ENCODE results near the gene RHBDL1. TPM values are rescaled to one million over a fixed set of nuclear protein-coding genes. Genes with fewer than 3 reads are reported as not detected.

RHBDL1 gene
- total RNA-seq, 1 experiment from 2014 or later = 1.7 TPM

DNA sequence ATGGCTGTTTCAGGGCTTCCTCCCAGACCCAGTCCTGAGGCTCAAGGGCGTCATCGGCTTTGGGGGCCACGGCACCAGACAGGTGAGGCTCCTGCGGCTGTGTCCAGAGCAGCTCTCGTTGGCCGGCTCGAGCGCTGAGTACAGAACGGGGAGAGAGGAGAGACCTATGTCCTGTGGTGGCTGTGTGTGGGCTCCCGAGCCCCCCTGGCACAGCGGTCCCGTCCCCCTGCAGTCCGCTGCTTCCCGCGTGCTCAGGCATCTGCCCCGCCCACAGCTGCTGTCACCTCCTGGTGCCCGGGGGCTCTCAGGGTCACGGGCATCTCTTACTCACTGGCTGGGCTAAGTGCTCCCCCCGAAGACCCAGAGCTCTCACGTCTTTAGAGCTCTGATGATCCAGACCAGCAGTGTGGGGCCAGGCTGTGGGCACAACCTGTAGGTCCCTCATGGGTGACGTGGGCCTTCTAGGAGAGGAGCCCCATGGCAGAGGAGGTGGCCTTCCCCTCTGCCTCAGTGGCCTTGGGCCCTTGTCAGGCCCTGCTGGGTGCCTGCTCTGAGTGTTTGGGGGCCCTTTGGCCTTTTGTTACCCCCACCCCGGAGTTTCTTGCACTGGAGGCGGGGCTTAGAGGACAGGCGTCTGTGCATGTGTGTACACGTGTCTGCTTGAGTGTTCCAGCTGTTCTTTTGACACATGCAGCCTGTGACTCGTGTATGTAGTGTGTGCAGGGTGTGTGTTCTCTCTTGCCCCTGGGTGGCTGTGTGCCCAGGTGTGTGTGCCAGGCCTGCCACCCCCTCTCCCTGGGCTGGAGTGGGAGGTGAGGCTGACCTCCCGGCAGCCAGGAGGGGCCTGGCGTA, 22.8 kb upstream of the RHBDL1 start:
- H3K79me2 ChIP-seq (ENCODE audit: low read length) = no peaks in the 10 kb centered on the region
- no peak overlapping the region for H2AFZ ChIP-seq (ENCODE audit: low read length)
- H3K27ac ChIP-seq (ENCODE audit: low read length) = no peak overlapping the region
- no peak overlapping the region for H3K9ac ChIP-seq (ENCODE audit: low read length)
- H3K36me3 ChIP-seq (ENCODE audit: low read depth, low read length) = no peaks in the 10 kb centered on the region
- H3K9me2 ChIP-seq (replicated peaks; ENCODE audit: low read length) = no peaks in the 10 kb centered on the region
- TF ChIP-seq EZH2phosphoT487 (IDR thresholded peaks at IDR 0.05; ENCODE audit: borderline replicate concordance, low read length) (no peak), EZH2 (IDR thresholded peaks at IDR 0.05; ENCODE audit: low read length, unreplicated experiment) (no peak)
- TF ChIP-seq, protein P1, sequence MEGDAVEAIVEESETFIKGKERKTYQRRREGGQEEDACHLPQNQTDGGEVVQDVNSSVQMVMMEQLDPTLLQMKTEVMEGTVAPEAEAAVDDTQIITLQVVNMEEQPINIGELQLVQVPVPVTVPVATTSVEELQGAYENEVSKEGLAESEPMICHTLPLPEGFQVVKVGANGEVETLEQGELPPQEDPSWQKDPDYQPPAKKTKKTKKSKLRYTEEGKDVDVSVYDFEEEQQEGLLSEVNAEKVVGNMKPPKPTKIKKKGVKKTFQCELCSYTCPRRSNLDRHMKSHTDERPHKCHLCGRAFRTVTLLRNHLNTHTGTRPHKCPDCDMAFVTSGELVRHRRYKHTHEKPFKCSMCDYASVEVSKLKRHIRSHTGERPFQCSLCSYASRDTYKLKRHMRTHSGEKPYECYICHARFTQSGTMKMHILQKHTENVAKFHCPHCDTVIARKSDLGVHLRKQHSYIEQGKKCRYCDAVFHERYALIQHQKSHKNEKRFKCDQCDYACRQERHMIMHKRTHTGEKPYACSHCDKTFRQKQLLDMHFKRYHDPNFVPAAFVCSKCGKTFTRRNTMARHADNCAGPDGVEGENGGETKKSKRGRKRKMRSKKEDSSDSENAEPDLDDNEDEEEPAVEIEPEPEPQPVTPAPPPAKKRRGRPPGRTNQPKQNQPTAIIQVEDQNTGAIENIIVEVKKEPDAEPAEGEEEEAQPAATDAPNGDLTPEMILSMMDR (conservative IDR thresholded peaks at IDR 0.05; ENCODE audit: low read depth, low read length) = no peak
- H3K27me3 ChIP-seq (ENCODE audit: low read length) = no peaks in the 10 kb centered on the region
- H3F3A ChIP-seq (ENCODE audit: low read length, unreplicated experiment) = no peaks in the 10 kb centered on the region
- H3K9me3 ChIP-seq (ENCODE audit: low read length) = no peaks in the 10 kb centered on the region
- H3K4me1 ChIP-seq (ENCODE audit: insufficient read depth, low read length) = peaks cover 11% of the 10 kb centered on the region
- intact Hi-C loops (cut with micrococcal nuclease) = no loop called here
- no peak for ATAC-seq
- no peak overlapping the region for H3K4me2 ChIP-seq (ENCODE audit: low read length)
- no peak overlapping the region for H3K4me3 ChIP-seq (ENCODE audit: low read length)
- no peaks in the 10 kb centered on the region for H4K20me1 ChIP-seq (ENCODE audit: low read length)
- no TSS peak for BruUV-seq (replicated peaks)
- DNase-seq = no peak
- ChIA-PET POLR2A (ENCODE audit: unreplicated experiment) (no interaction called here), CTCF (no interaction called here)

GRCh38 chr16:654034-654433, 21.4 kb upstream of the RHBDL1 start:
- Histone ChIP-seq H3K9me2 (replicated peaks; ENCODE audit: low read length) (no peaks in the 10 kb centered on the region), H3K4me2 (ENCODE audit: low read length) (no peak overlapping the region), H3K4me1 (ENCODE audit: insufficient read depth, low read length) (peaks cover 5% of the 10 kb centered on the region; the same call in 1 of the 2 replicates), H3K4me3 (ENCODE audit: low read length) (no peak overlapping the region), H3K9ac (ENCODE audit: low read length) (no peak overlapping the region), H3K27me3 (ENCODE audit: low read length) (no peaks in the 10 kb centered on the region), H3K36me3 (ENCODE audit: low read depth, low read length) (no peaks in the 10 kb centered on the region), H4K20me1 (ENCODE audit: low read length) (no peaks in the 10 kb centered on the region), H3K79me2 (ENCODE audit: low read length) (no peaks in the 10 kb centered on the region), H3F3A (ENCODE audit: low read length, unreplicated experiment) (no peaks in the 10 kb centered on the region), H2AFZ (ENCODE audit: low read length) (no peak overlapping the region), H3K27ac (ENCODE audit: low read length) (no peak overlapping the region), H3K9me3 (ENCODE audit: low read length) (no peaks in the 10 kb centered on the region)
- DNase-seq (no peak), ATAC-seq (no peak)
- ChIA-PET CTCF (no interaction called here), POLR2A (ENCODE audit: unreplicated experiment) (no interaction called here)
- TF ChIP-seq EZH2phosphoT487 (IDR thresholded peaks at IDR 0.05; ENCODE audit: borderline replicate concordance, low read length) (no peak), EZH2 (IDR thresholded peaks at IDR 0.05; ENCODE audit: low read length, unreplicated experiment) (no peak)
- TF ChIP-seq, protein P1 (conservative IDR thresholded peaks at IDR 0.05; ENCODE audit: low read depth, low read length) = no peak
- no TSS peak for BruUV-seq (replicated peaks)
- intact Hi-C loops (cut with micrococcal nuclease) = no loop called here

DNA sequence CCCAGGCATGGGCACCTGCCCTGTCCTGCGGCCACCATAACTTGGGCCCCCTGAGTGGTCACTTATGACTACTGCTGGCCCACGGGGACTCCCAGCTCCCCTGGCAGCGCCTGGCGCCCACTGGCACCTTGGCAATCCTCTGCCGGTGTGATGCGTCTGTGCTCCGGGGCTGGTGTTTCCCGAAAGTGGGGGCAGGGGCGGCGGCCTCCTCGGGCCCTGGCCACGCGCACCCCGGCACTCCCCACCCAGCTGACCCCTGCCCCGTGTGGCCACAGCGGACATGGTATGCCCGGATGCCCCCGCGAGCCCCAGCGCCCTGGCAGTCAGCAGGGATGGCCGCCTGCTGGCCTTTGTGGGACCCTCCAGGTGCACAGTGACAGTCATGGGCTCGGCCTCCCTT, 18.0 kb upstream of the RHBDL1 start:
- no peaks in the 10 kb centered on the region for H3K9me3 ChIP-seq (ENCODE audit: low read length)
- ATAC-seq (no peak), DNase-seq (no peak)
- H3K27ac ChIP-seq (ENCODE audit: low read length) = no peak overlapping the region
- H4K20me1 ChIP-seq (ENCODE audit: low read length) = no peaks in the 10 kb centered on the region
- no peak overlapping the region for H3K4me3 ChIP-seq (ENCODE audit: low read length)
- H3F3A ChIP-seq (ENCODE audit: low read length, unreplicated experiment) = no peaks in the 10 kb centered on the region
- no peaks in the 10 kb centered on the region for H3K36me3 ChIP-seq (ENCODE audit: low read depth, low read length)
- TF ChIP-seq, protein P1 (conservative IDR thresholded peaks at IDR 0.05; ENCODE audit: low read depth, low read length) = no peak
- TF ChIP-seq EZH2phosphoT487 (IDR thresholded peaks at IDR 0.05; ENCODE audit: borderline replicate concordance, low read length) (no peak), EZH2 (IDR thresholded peaks at IDR 0.05; ENCODE audit: low read length, unreplicated experiment) (no peak)
- H3K9ac ChIP-seq (ENCODE audit: low read length) = no peak overlapping the region
- intact Hi-C loops (cut with micrococcal nuclease) = no loop called here
- H2AFZ ChIP-seq (ENCODE audit: low read length) = no peak overlapping the region
- H3K4me1 ChIP-seq (ENCODE audit: insufficient read depth, low read length) = peaks cover 5% of the 10 kb centered on the region
- POLR2A ChIA-PET (ENCODE audit: unreplicated experiment) = no interaction called here
- CTCF ChIA-PET = no interaction called here
- no peak overlapping the region for H3K4me2 ChIP-seq (ENCODE audit: low read length)
- BruUV-seq (replicated peaks) = no TSS peak
- H3K27me3 ChIP-seq (ENCODE audit: low read length) = no peaks in the 10 kb centered on the region
- H3K9me2 ChIP-seq (replicated peaks; ENCODE audit: low read length) = no peaks in the 10 kb centered on the region
- no peaks in the 10 kb centered on the region for H3K79me2 ChIP-seq (ENCODE audit: low read length)

Measured in PC-3 (cell line).